Amygdala (tissue), 56 donors: ENCODE results near the gene ARHGEF2.
"Not testable (repeated sequence)": the region's sequence is repeated elsewhere in the genome, so short reads cannot be mapped to it uniquely, and the experiment has no call there.

Experiments
- DNase-seq, 56 donors: peaks; one replicate each; lab custom pipeline; 2025; lab: John Stamatoyannopoulos, UW

ARHGEF2 gene

DNA sequence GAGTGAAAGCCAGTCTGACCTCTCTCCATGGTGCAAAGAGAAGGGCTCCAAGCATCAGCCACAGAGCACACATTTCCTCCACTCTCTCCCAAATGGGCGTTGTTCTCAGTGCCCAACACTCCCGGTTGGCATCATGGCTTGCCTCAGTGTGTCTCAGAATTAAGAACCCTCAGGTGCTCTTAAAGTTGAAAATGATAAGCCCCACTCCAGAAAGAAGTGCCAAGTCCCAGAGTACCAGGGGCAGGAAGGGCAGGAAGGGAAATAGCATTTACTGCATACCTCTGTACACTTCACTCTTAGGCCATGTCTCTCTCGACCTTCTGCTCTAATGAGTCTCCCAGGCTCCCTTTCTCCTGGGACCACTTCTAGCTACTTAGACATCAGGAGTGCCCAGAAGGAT, 15.2 kb upstream of the ARHGEF2 start:
- DNase-seq: no peak

DNA sequence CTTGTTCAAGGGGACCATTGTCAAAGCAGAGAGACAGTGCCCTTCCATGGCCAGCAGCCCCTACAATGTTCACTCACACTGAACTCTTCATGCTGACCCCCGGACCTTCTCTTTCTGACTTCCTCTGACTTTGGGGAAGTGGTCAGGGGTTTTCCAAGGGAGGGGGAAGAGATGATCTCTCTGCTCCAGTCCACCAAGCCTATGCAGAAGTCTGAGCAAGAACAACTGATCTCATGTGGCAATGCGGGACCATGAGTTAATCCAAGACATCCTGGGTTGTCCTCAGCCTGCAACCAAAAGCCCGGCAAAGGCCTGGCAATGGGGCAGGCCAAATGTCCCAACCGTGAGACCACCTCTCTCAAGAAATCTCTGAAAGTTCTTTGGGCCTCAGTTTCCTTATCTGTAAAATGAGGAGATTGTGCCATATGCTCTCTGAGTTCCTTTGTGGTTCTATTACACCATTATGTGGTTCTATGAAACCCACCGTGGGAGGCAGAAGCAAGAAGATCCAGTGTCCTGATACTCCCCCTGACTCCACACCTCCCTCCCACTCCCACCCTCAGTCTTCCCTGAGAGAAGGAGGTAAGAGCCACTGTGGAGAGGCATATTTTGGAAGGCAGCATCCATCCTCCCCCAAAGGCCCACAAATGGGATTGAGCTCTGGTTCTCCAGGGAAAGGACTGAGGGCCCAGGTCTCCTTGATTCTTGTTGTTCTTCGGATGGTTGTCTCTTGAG, 11.8 kb upstream of the ARHGEF2 start:
- peak in 5 of 56 donors; percentile 7 to 42 (median 19) for DNase-seq

DNA sequence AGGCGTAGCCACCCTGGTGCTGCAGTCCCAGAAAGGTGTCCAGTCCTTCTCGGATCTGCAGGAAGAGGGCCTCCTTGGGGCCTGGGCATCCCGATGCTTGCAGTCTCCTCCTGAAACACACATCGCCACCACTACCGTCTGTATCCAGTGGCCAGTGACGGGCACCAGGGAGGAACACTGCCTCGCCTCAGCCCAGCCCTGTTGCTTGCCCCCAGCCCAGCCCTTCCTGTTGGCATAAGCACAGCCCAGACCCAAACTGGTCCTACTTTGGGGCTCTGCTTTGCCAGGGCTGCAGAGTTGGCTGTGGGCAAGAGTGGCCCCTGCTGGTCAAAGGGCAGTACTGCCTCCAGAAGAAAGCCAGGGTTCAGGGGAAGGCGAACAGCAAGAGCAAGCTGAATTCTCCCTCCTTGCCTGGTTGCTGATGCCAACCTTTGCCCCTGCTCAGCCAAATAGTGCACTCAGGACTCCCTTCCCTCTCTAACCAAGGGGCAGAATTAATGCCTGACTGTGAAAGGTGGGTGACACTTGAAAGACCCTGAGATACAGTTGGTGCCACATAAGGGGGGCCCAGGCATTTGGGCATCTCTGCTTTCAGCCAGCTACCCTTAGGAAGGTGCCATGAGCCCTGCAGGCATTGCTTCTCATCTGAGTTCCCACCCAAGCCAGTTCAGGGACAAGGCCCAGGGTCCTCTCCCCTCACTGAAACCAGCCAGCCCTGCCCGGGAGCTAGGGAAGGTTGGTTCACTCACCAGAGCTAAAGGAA, 11.1 kb upstream of the ARHGEF2 start:
- DNase-seq: peak in 52 of 56 donors; percentile 29 to 86 (median 71)

DNA sequence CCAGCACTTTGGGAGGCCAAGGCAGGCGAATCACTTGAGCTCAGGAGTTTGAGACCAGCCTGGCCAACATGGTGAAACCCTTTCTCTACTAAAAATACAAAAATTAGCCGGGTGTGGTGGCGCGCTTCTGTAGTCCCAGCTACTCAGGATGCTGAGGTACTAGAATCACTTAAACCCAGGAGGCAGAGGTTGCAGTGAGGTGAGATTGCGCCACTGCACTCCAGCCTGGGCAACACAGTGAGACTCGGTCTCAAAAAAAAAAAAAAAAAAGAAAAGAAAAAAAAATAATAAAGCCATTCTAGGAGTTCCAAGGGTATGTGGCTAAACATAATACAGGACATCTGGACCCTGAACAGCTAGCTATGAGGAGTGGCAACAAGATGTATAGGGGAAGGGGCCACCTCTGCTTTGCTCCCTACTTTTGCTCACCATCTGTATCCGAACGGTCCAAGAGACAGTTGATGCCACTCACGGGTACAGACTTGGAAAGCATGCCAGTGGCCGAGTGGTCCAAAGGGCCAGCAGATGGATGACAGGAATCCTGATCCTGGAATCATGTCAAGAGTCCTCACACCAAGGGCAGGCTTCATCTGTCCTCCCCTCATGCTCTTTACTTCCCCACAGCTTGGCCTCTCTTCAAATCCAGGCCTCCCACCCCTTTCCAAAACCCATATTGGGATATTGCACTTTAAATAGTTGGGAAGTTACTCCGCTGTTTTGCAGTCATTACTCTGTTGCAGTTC, 6.7 kb upstream of the ARHGEF2 start:
- not testable (repeated sequence) for DNase-seq

DNA sequence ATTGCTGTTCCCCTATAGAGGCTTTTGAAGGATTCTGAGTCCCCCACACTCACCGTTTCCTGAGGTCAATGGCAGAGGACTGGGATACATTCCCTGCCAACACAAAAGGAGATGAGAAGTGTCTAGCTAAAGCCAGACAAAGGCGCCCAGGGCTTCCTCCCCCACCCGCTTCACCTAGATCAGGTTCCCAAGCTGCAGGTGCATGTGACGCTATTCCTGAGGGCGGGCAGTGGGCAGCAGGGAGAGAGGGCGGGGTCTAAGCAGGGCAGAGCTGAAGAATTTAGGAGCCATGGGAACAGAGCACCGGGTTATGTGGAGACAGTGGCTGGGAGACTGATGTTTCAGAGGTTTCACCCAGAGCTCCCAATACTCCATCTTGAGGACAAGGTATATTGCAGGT, 6.0 kb upstream of the ARHGEF2 start:
- DNase-seq: no peak

DNA sequence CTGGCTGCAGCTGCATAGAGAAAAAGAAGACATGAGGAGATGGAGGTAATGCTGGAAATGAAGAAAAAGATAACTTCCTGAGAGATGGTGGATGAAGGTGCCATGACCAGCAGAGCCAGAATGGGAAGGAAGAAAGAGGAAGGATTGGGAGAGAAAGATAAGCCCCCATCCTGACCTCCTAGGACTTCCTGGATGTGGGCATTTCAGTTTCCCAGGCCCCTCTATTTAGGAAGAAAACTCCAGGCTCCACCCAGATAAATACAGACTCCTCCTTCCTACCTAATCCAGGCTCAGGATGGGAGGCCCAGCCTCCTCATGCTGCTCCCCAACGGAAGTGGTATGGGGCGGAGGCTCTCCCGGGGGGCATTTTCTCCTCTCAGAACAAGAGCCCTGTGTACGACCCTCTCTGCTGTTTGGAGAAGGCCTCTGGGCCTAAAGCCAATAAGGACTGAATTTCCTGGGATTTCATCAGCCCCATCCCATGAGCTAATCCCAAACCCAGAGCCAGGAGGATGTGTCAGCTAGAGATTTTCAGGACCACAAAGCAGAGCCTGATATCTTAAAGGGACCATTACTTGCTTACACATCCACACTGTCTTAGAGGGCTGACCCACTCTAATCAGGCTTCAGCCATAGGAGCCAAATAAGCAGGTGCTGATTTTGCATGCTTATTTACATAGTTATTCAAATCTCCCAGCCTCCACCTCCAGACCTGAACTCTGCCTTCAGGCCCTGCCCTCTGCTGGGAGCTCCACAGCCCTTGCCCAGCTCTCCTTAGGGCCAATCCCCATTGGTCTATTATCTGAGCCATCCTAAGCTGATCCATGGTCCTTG, 5.1 kb upstream of the ARHGEF2 start:
- DNase-seq: no peak

DNA sequence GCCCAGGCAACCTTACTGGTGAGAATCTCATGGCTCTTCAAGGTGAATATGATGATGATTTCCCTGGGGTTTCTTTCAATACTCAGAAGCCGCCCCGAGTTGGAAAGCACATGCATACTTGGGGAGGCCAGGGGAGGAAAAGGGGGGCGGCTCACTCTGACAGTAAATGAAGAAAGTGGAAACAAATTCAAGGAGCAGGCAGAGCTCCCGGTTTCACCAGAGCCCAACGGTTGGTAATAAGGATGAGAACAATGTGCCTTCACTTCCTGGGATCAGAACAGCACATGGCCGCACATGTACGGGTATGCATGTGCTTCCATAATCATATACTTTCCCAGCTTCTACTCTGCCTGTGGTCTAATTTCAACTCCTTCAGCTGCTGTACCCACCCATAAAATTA, 3.8 kb upstream of the ARHGEF2 start:
- DNase-seq: no peak

DNA sequence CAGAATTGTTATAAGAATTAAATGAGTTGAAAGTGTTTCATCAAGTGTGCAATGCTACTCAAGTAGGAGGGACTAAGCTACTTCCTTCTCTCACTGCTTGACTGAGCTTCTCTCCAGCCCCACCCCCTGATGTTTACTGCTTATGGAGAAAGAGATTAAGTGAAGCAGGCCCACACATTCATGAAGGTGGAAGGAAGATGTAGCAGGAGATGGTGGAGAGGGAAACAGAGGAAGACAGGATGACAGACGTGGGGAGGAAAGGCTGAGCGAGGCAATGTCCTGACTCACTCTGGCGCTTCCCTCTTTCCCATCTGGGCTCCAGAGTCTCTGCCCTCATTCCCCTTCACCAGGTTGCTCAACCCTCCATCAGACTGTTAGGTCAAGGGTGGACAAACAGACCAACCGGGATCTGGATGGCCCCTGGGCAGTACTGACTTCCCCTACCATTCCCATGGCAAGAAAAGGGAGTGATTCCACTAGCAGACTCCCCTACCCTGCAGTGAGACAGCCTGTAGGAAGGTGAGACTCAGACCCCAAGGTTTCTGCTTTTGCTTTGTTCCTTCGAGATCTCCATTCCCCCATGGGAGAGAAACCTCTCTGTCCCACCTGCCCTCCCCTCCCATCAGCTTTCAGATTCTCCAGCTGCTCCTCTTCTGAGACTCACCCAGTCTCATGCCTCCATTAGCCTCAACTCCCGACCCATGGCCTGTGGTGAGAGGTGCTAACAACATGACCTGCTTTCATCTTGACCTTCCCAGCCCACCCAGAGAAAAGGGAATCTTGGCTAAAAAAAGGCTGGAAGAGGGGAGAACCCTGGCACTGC, 3.1 kb upstream of the ARHGEF2 start:
- peak in 1 of 56 donors; percentile 9 for DNase-seq

DNA sequence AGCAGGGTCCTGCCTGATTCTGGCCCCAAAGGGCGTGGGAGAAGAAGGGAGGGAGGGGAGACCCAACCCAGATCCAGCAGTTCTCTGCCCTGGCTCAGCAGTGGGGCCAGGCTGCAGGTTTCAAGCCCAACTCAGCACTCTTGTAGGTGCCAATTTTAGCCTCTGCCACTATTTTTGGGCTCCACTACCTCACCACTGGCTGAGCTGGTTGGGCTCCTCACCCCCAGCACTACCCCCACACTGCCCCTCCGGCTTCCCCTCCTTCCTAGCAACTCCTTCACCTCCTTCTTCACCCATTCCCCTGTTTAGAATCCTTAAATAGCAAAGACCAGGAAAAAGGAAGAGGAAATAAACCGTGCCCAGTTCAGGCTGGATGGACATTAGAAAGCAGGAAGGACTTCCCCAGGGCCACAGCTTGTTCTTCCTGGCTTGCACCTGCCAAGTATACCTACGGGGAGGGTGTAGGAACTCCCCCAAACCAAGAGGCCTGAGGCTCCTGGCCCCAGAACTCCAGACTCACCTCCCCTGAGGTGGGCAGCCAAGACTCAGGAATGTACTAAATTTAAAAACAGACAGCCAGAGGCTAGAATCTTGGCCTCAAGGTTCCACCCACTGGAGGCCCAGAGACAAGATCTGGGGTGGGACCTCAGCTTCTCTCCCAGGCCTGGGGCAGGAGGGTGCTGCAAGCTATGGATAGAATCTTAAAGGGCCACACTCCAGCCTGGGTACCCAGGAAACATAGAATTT, 1.4 kb upstream of the ARHGEF2 start:
- DNase-seq: peak in 4 of 56 donors; percentile 8 to 17 (median 12)

DNA sequence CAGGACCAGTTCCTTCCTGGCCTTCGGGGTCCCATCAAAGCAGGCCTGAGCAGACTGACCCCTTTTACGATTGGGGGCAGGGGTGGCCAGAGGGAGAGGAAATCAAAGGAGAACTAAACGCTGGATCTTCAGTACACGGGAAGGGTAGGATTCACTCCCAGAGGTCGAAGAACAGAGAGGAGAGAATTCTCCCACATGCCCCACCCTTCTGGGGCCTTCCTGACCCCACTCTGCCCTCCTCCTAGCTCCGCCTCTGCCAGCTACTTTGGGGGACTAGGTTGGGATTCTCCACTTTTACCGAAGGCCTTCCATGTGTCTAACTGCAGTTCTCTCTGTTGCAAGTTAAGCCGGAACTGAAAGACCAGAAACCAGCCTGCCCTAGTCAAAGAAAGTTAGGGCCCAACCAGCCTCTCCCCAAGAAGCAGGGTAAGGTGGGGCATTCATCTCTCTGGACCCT, 654 bp upstream of the ARHGEF2 start:
- no peak for DNase-seq

DNA sequence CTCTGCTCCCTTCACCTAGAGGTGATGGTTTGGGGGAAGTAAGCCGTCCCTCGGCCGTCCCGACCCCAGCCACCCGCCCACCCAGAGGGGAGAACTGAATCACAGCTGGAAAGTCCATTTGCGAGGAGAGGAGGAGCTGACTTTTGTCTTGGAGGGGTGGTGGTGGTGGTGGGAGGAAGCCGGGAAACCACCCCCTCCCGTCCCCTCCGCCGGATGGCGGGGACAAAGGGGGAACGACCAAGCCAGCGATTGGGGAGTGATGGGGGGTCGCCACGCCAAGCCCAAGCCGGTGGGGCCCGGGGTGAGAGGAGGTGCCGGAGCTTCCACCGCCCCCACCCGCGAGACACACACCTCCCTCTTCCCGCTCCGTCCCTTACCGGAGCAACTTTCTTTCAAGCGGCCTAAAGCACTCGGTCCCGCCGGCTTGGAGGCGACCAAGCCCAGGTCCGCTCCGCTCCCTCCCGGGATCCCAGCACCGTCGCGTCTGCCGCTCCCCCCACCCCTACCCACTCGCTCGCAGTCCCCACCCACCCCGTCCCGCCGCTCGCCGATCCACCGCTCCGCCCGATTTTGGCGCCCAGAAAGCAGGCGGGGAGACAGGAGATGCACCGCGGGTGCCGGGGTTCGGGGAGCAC, 540 bp downstream of the ARHGEF2 start:
- DNase-seq: peak in 23 of 56 donors; percentile 34 to 68 (median 50)

DNA sequence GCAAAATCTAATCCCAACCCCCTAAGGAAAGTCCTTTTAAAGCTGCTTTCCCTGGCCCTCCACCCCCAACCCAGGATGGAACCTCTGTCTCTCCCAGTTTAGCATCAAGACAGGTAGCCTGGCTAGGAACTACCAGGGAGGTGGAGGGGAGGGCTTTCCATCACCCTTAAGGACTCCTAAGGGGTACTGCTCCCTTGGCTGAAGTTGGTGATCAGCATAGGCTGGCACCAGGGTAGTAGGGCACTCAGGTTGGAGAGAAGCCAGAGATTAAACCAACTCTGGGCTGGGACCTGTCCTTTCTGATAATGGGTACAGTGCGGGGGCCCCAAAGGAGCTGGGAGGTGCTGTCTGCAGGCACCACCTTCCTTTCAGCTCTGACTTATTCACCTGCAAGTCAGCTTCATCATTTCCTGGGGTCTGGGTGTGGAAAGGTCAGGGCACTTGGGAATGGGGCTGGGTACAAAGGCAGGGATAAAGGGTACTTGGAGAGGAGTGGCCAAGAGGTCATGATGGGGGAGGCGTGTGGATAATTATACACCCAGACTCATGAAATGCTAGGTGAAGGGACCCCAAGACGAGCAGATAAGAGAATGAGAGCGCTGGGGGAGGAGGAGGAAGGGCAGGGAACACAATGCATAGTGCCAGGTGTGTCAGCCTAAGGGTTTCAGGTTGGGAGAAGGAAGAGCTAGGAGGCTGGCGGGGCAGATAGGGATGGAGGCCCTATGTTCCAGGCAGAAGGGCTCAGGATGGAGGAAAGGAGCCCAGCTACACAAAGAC, 1.2 kb downstream of the ARHGEF2 start:
- peak in 7 of 56 donors; percentile 11 to 48 (median 30) for DNase-seq

DNA sequence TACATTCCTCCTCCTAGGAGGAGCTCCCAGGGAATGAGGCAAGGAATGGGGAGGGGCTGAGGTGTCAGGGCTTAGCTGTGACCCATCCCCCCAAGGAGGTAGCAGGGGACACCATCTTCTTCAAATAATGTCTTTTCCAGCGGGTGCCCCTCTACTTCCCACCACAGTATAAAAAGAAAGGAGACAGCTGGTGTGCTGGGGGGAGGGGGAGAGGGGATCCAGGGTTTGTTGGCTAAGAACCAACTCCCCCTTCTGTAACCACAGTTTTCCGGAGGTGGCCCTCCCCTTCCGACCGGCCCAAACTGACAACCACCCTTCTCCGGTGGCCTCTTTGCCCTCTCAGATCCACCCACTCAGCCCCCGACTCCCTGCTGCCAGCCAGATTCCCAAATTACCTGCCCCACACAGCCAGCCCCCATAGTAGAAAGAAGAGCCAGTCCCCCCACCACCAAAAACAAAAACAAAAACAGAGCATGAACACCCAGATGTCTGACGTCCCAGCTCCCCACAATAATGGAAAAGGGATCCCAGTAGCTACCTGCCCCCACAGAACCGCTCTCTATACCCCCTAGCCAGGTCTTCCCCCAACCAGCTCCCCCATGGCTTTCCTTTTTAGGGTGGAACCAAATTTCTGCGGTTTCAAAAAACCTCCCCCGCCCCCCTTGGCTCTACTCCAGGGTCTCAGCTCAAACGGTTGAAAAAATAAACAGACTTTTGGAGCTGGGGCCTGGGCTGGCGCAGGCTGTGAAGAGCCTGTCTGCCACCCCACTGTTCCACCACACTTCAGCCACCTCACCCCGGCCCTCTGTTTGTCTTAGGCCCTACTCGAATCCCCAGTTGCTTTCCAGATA, 2.1 kb downstream of the ARHGEF2 start:
- peak in 19 of 56 donors; percentile 14 to 56 (median 38) for DNase-seq

DNA sequence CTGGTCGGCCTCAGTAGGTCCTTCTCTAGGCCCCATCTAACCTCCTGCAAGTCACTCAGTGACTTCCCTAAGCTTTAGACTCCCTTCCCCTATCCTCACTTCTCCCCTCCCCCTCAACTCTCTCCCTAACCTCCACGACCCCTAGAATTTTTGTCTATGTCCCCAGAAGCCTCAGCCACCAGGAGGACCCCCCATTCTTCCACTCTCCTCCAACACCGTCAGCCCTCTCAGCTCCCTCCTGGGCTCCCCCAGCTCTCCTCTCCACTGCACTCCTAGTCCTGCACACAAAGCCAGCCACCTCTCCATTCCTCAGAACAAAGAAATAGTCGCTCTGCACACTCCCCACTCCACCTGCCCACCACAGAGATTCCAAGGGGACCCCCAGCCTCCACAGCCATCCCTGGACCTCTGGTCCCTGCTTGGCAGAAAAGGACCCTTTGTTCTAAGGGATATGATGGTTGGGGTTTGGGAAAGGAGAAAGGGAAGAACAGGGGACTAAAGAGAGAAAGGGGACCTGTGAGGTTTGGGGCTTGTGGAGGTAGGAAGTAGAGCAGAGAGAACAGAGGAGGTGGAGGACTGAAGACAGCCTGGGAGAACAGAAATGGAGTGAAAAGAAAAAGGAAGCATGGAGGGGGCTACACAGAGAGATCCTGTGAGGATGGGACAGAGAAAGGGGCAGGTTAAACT, 2.8 kb downstream of the ARHGEF2 start:
- peak in 7 of 56 donors; percentile 8 to 61 (median 46) for DNase-seq
